Stomach (tissue), 9 donors: ENCODE measurements around the gene KIAA1143. TPM values are rescaled to one million over a fixed set of nuclear protein-coding genes. Genes with fewer than 3 reads are reported as not detected.

Experiments
- DNase-seq, 2 donors: peaks; one replicate each; pipeline versions ENCODE4 v3.0.0 to v3.0.0-alpha.2; 2013 to 2019
- H3K27ac ChIP-seq, 5 donors: fragments of 200-600 bp in 4 of 5; sonication (generic) in 4 of 5; one replicate each; pipeline ENCODE4 v1.5.1; 2013 to 2019; ENCODE audit warnings: mild to moderate bottlenecking in 1 of 5, moderate library complexity in 1 of 5
- H3K27me3 ChIP-seq, 3 donors: fragments of 200-600 bp; sonication (generic); one replicate each; pipeline ENCODE4 v1.5.1; 2017 to 2019; ENCODE audit warnings: mixed run types in 1 of 3
- H3K36me3 ChIP-seq, 4 donors: fragments of 200-600 bp; sonication (generic); 1 replicate in 3 of 4; 2 replicates in 1 of 4; pipeline ENCODE4 v1.5.1; 2016 to 2019
- H3K4me1 ChIP-seq, 4 donors: fragments of 200-600 bp; sonication (generic); one replicate each; pipeline ENCODE4 v1.5.1; 2016 to 2019
- H3K4me3 ChIP-seq, 4 donors: fragments of 200-600 bp; sonication (generic) in 3 of 4; one replicate each; pipeline ENCODE4 v1.5.1; 2016 to 2019; ENCODE audit warnings: mild to moderate bottlenecking in 1 of 4
- H3K9me3 ChIP-seq, 4 donors: fragments of 200-600 bp; sonication (generic); one replicate each; pipeline ENCODE4 v1.5.1; 2016 to 2019
- EP300 ChIP-seq: sonication (generic); formaldehyde crosslinking; IDR thresholded peaks from one replicate; pipeline ENCODE4 v1.6.1; 2017; ENCODE audit warnings: antibody characterized with exemption
- POLR2A ChIP-seq, 4 donors: fragments of 450-650 bp; IDR thresholded peaks; one replicate each; pipeline ENCODE4 v1.6.1; 2016; ENCODE audit warnings: antibody characterized with exemption in 4 of 4, control low read depth in 2 of 4, mild to moderate bottlenecking in 1 of 4, moderate library complexity in 1 of 4
- POLR2AphosphoS5 ChIP-seq, 3 donors: sonication (generic); formaldehyde crosslinking; IDR thresholded peaks; one replicate each; pipeline ENCODE4 v1.6.1; 2016; ENCODE audit warnings: antibody characterized with exemption in 3 of 3
- WGBS, 5 donors: extraction: QIAGEN DNeasy Blood & Tissue Kit in 3 of 5; methylation state at CpG; one replicate each; pipeline versions ENCODE4 v1.1.5 to v1.1.7; 2013 to 2018; 5-methylcytosine and 5-hydroxymethylcytosine counted together
- intact Hi-C: fragments of 100-400 bp; cut with DNase I; formaldehyde crosslinking; loops from one replicate; pipeline ENCODE4 v1.15.1; 2023; ENCODE audit warnings: low total_unique reads
- polyA plus RNA-seq, 3 donors: library from polyadenylated mRNA; stranded (reverse); fragments of 200-250 nt; gene quantifications; one replicate each; pipeline ENCODE4 v1.2.3, GENCODE V29; 2013
- total RNA-seq, 5 donors: library from RNA; depleted of rRNA; stranded (reverse); fragments of >200 nt; gene quantifications; one replicate each; pipeline versions ENCODE4 v1.1.0 to v1.2.3, GENCODE V29; 2014 to 2016
- TF ChIP-seq, protein P1 (sequence below), 7 experiments: fragments of 450-650 bp in 4 of 7; fragments of 200-600 bp in 3 of 7; sonication (generic) in 3 of 7; IDR thresholded peaks; one replicate each; pipeline ENCODE4 v1.5.1; 2016 to 2019; ENCODE audit warnings: antibody characterized with exemption in 7 of 7, control low read depth in 2 of 7, mild to moderate bottlenecking in 1 of 7
- donor health status: healthy with polysubstance abuse.
- donor health status: Bipolar disorder and iron deficiency.
- donor health status: healthy.

The KIAA1143 gene
- total and polyA plus RNA-seq, 8 donors = 7.5 to 31.0 (median 11.5) TPM

DNA sequence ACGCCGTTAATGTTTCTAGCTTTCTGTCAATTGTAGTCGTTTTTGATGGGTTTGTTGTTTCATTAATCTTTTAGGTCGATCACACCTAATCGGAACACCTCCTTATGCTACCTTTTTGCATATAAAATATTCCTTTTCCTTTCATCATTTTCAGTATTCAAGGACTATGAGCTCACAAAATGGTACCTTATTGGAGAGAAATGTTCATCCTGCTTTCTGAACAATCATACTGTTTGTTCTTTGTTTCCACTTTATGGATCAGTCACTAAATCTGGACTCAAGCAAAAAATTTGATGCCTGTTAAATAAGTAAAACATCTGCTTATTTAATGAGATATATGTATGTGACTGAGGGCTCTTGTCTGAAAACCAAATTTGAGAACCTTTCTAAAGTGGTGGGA is 1.3 kb upstream of the KIAA1143 start:
- 28 to 36% (median 34%) methylated on average over 5 of the region's 5 CpGs for WGBS, 5 donors
- H3K9me3 ChIP-seq = peaks cover 0 to 14% (median 6%) of the 10 kb centered on the region in 4 donors
- intact Hi-C loops = no loop called here
- H3K4me3 ChIP-seq = peak overlapping the region in 1 of 4 donors; percentile 90
- H3K27ac ChIP-seq = no peak overlapping the region
- TF ChIP-seq POLR2AphosphoS5 (IDR thresholded peaks at IDR 0.05) (no peak), POLR2A (IDR thresholded peaks at IDR 0.05) (no peak), EP300 (no peak)
- TF ChIP-seq, protein P1, sequence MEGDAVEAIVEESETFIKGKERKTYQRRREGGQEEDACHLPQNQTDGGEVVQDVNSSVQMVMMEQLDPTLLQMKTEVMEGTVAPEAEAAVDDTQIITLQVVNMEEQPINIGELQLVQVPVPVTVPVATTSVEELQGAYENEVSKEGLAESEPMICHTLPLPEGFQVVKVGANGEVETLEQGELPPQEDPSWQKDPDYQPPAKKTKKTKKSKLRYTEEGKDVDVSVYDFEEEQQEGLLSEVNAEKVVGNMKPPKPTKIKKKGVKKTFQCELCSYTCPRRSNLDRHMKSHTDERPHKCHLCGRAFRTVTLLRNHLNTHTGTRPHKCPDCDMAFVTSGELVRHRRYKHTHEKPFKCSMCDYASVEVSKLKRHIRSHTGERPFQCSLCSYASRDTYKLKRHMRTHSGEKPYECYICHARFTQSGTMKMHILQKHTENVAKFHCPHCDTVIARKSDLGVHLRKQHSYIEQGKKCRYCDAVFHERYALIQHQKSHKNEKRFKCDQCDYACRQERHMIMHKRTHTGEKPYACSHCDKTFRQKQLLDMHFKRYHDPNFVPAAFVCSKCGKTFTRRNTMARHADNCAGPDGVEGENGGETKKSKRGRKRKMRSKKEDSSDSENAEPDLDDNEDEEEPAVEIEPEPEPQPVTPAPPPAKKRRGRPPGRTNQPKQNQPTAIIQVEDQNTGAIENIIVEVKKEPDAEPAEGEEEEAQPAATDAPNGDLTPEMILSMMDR (IDR thresholded peaks at IDR 0.05) = no peak
- DNase-seq = no peak
- H3K27me3 ChIP-seq = no peaks in the 10 kb centered on the region
- peaks cover 5 to 28% (median 23%) of the 10 kb centered on the region in 4 donors for H3K4me1 ChIP-seq
- H3K36me3 ChIP-seq = peaks cover 0 to 19% (median 11%) of the 10 kb centered on the region in 4 donors

DNA sequence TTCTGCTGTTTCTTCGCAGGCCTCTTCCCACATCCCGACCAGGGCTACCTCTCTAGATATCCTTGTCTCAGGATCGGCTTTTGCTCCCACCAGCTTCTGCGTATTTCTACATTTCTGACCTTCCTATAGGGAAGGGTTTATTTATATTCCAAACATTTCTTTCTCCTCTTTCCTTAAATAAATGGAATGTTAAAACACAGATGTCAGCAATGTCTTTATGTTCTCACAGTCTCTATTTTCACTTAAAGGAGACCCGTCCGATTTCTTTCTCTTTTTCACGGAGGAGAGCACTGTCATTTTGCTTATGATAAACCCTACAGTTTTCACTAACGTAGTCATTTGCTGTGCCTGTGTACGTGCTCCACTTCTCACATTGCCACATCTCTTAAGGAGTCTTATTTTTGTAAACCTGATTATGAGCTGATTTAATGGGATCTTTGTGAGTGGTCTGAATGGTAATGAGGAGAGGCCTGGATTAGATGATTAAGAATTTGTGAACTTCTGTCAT is 805 bp upstream of the KIAA1143 start:
- no peak for DNase-seq
- Histone ChIP-seq H3K4me1 (peaks cover 5 to 28% (median 23%) of the 10 kb centered on the region in 4 donors), H3K36me3 (peaks cover 0 to 19% (median 13%) of the 10 kb centered on the region in 4 donors), H3K27me3 (no peaks in the 10 kb centered on the region), H3K4me3 (peak overlapping the region; percentile 63 to 91 (median 87)), H3K9me3 (peaks cover 0 to 18% (median 8%) of the 10 kb centered on the region in 4 donors), H3K27ac (peak overlapping the region in 1 of 5 donors; percentile 7)
- intact Hi-C loops = no loop called here
- WGBS, 5 donors = 1 to 3% (median 1%) methylated on average over 9 of the region's 9 CpGs
- TF ChIP-seq POLR2A (IDR thresholded peaks at IDR 0.05) = no peak
- TF ChIP-seq POLR2AphosphoS5 (IDR thresholded peaks at IDR 0.05) = no peak
- TF ChIP-seq EP300 = no peak
- TF ChIP-seq, protein P1 (IDR thresholded peaks at IDR 0.05) = no peak

DNA sequence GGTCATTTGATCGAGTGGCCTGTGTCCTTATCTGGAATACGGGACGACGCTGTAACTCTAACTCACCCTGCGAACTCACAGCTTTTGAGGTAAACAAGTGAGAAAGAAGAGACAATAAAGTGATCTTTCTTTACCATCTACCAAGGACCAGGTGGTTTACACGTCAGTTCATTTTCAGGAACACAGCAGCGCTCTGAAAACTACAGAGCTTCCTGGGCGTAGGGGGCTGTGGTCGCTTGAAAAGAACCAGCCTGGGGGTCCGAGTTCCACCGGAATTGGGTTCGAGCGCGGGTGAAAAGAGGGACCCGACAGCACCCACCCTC is 357 bp downstream of the KIAA1143 start:
- Histone ChIP-seq H3K36me3 (peaks cover 3 to 23% (median 15%) of the 10 kb centered on the region in 4 donors), H3K4me1 (peaks cover 5 to 28% (median 23%) of the 10 kb centered on the region in 4 donors), H3K27me3 (no peaks in the 10 kb centered on the region), H3K9me3 (peaks cover 0 to 29% (median 12%) of the 10 kb centered on the region in 4 donors), H3K4me3 (peak overlapping the region; percentile 63 to 91 (median 87)), H3K27ac (peak overlapping the region; percentile 67 to 87 (median 78))
- WGBS, 5 donors = 1 to 3% (median 1%) methylated on average over 15 of the region's 15 CpGs
- intact Hi-C loops = no loop called here
- TF ChIP-seq POLR2A (IDR thresholded peaks at IDR 0.05) = no peak
- no peak for TF ChIP-seq POLR2AphosphoS5 (IDR thresholded peaks at IDR 0.05)
- no peak for TF ChIP-seq EP300
- TF ChIP-seq, protein P1 (IDR thresholded peaks at IDR 0.05) = no peak
- DNase-seq = no peak

DNA sequence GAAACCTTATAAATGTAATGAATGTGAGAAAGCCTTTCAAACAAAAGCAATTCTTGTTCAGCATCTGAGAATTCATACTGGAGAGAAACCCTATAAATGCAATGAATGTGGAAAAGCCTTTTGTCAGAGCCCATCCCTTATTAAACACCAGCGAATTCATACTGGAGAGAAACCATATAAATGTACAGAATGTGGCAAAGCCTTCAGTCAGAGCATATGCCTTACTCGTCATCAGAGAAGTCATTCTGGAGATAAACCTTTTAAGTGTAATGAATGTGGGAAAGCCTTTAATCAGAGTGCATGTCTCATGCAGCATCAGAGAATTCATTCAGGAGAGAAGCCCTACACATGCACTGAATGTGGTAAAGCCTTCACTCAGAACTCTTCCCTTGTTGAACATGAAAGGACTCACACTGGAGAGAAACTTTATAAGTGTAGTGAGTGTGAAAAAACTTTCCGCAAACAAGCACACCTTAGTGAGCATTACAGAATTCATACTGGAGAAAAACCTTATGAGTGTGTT is 26.7 kb downstream of the KIAA1143 start:
- WGBS, 5 donors = 86 to 98% (median 92%) methylated on average over 3 of the region's 3 CpGs
- H3K4me1 ChIP-seq = peaks cover 0 to 10% (median 4%) of the 10 kb centered on the region in 4 donors
- H3K27me3 ChIP-seq = no peaks in the 10 kb centered on the region
- no peak for TF ChIP-seq POLR2AphosphoS5 (IDR thresholded peaks at IDR 0.05)
- TF ChIP-seq EP300 = no peak
- TF ChIP-seq, protein P1 (IDR thresholded peaks at IDR 0.05) = no peak
- TF ChIP-seq POLR2A (IDR thresholded peaks at IDR 0.05) = no peak
- no peak for DNase-seq
- peaks cover 48 to 96% (median 88%) of the 10 kb centered on the region in 4 donors for H3K9me3 ChIP-seq
- intact Hi-C loops = no loop called here
- peaks cover 20 to 62% (median 45%) of the 10 kb centered on the region in 4 donors for H3K36me3 ChIP-seq
- no peak overlapping the region for H3K27ac ChIP-seq
- no peak overlapping the region for H3K4me3 ChIP-seq
